ENCODE data around the gene SH2B3.

Gene SH2B3

DNA sequence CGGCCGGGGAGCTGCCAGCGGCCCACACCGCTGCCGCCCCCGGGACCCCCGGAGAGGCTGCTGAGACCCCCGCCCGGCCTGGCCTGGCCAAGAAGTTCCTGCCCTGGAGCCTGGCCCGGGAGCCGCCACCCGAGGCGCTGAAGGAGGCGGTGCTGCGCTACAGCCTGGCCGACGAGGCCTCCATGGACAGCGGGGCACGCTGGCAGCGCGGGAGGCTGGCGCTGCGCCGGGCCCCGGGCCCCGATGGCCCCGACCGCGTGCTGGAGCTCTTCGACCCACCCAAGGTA, 12.8 kb downstream of the SH2B3 start:
- H3K4me3 ChIP-seq (ENCODE audit: low read depth, low read length) = no peak overlapping the region
- TF ChIP-seq, protein P1, sequence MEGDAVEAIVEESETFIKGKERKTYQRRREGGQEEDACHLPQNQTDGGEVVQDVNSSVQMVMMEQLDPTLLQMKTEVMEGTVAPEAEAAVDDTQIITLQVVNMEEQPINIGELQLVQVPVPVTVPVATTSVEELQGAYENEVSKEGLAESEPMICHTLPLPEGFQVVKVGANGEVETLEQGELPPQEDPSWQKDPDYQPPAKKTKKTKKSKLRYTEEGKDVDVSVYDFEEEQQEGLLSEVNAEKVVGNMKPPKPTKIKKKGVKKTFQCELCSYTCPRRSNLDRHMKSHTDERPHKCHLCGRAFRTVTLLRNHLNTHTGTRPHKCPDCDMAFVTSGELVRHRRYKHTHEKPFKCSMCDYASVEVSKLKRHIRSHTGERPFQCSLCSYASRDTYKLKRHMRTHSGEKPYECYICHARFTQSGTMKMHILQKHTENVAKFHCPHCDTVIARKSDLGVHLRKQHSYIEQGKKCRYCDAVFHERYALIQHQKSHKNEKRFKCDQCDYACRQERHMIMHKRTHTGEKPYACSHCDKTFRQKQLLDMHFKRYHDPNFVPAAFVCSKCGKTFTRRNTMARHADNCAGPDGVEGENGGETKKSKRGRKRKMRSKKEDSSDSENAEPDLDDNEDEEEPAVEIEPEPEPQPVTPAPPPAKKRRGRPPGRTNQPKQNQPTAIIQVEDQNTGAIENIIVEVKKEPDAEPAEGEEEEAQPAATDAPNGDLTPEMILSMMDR (IDR thresholded peaks at IDR 0.05; ENCODE audit: low read depth, low read length, missing control alignments) = no peak
- no peak for DNase-seq (ENCODE audit: low read depth)
- in situ Hi-C loops (cut with HindIII; ENCODE audit: low sequenced_read_pairs) = no loop called here

DNA sequence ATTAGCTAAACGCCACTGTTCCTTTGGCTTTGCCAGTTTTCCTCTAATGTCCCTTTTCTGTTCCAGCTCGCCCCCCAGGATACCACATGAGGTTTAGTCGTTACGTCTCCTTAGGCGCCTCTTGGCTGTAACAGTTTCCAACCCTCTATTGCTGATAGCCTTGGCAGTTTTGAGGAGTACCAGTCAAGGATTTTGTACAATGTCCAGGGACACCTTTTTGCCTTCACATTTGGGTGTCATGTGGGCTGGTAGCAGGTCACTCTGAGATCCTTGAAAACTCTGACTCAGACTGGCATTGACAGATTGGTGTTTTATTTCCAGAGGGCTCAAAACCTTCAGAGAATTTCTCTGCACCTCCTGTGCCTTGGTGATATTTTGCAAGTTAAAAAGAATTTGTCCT, 14.1 kb downstream of the SH2B3 start:
- no peak overlapping the region for H3K4me3 ChIP-seq (ENCODE audit: low read depth, low read length)
- TF ChIP-seq, protein P1 (IDR thresholded peaks at IDR 0.05; ENCODE audit: low read depth, low read length, missing control alignments) = no peak
- in situ Hi-C loops (cut with HindIII; ENCODE audit: low sequenced_read_pairs) = no loop called here
- no peak for DNase-seq (ENCODE audit: low read depth)

DNA sequence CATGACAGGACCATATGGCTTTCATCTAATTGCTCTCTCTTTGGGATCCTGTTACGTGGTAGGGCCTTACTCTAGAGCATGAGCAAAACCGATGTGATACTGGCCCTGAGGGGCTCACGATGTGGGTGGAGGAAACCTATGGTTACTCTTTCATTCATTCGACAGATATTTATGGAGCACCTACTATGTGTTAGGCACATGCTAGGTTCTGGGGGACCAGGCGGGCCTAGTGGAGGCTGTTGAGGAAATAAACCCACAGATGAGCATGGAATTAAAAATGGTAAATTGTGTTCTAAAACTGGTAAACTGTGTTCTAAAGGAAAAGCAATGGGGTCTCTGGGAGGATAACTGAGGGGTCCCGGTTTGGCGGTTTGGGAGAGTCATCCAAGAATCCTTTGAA, 14.8 kb downstream of the SH2B3 start:
- no peak for DNase-seq (ENCODE audit: low read depth)
- no peak overlapping the region for H3K4me3 ChIP-seq (ENCODE audit: low read depth, low read length)
- TF ChIP-seq, protein P1 (IDR thresholded peaks at IDR 0.05; ENCODE audit: low read depth, low read length, missing control alignments) = no peak
- in situ Hi-C loops (cut with HindIII; ENCODE audit: low sequenced_read_pairs) = no loop called here

DNA sequence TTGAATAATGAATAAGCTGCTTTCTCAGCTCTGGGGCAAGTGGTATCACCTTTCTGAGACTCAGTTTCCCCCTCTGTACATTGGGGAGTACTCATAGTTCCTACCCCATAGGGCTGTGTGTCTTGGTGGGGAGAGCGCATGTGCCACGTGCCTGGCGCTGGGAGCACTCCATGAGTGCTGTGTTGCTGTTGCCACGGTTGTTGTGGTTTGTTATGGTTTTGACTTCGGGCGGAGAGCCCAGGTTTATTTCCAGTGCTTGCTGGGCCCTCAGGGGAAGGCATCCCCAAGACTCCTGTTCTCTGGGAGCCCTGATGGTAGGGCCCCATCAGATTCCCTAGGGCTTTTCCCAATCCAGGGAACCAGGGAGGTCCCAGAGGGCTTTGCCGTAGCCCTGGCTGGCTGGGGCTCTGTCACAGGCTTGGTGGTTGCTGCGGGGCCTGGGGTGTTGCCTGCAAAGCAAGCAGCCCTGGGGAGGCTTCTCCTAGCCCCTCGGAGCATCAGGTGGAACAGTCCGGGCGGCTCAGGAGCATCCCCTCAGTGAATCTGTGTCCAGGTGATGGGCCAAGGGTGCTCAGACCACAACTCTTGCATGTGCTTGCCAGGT, 18.6 kb downstream of the SH2B3 start:
- peak; percentile 63 for DNase-seq (ENCODE audit: low read depth)
- in situ Hi-C loops (cut with HindIII; ENCODE audit: low sequenced_read_pairs) = no loop called here
- no peak overlapping the region for H3K4me3 ChIP-seq (ENCODE audit: low read depth, low read length)
- TF ChIP-seq, protein P1 (IDR thresholded peaks at IDR 0.05; ENCODE audit: low read depth, low read length, missing control alignments) = no peak

DNA sequence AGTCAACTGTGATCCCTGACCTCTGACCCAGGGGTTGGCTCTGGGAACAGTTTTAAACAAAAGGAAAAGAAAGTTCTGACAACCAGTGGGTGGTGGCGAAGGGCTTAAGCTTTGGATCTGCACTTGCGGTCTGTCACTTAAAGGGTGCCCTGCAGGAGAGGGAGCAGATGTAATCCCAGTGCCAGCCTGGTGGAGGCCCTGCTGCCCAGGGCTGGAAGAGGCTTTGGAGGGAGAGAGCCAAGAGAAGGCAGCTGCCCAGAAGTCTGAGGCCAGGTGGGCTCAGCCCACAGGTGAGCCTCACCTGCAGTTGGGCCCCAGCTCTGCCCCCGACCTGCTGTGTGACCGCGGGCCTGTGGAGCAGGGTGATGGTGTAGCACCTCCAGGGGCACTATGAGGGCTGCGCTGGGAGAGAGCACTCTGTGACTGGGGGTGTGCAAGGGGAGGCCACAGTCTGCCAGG, 19.1 kb downstream of the SH2B3 start:
- TF ChIP-seq, protein P1 (IDR thresholded peaks at IDR 0.05; ENCODE audit: low read depth, low read length, missing control alignments) = peak; percentile 5
- in situ Hi-C loops (cut with HindIII; ENCODE audit: low sequenced_read_pairs) = no loop called here
- H3K4me3 ChIP-seq (ENCODE audit: low read depth, low read length) = no peak overlapping the region
- no peak for DNase-seq (ENCODE audit: low read depth)

DNA sequence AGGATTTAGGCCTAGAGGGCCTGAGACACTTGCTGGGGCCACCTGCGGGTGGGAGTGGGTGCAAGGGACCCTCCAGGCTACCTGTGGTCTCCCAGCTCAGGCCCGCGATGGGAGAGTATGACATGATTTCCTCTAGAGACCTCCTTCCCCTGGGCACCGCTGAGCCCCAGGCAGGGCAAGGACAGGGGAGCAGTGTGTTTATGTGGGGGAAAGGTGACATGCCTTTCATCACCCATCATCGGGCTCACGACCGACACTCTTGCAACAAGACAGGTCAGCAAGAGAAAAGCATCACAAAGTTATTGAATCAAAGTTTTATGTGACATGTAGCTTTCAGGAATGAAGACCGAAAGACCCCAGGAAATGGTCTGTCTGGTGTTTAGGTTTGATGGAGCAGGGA, 19.9 kb downstream of the SH2B3 start:
- no peak overlapping the region for H3K4me3 ChIP-seq (ENCODE audit: low read depth, low read length)
- in situ Hi-C loops (cut with HindIII; ENCODE audit: low sequenced_read_pairs) = no loop called here
- TF ChIP-seq, protein P1 (IDR thresholded peaks at IDR 0.05; ENCODE audit: low read depth, low read length, missing control alignments) = no peak
- DNase-seq (ENCODE audit: low read depth) = no peak
